Thoracic aorta (tissue), 2 donors: ENCODE results near the gene ACYP1. TPM values are rescaled to one million over a fixed set of nuclear protein-coding genes. Genes with fewer than 3 reads are reported as not detected.

Experiments used
- ATAC-seq: fragments of 150-250 bp; one replicate; pipeline ENCODE4 v1.8.0; 2017; ENCODE audit warnings: low read depth; ENCODE audit not compliant: insufficient number of reproducible peaks, low FRiP score
- DNase-seq: peaks from one replicate; pipeline ENCODE4 v3.0.0-alpha.2; 2020; ENCODE audit warnings: low spot score
- H3K27ac ChIP-seq, 2 donors: fragments of 200-600 bp; sonication (generic); 1 replicate in 1 of 2; 2 replicates in 1 of 2; pipeline ENCODE4 v1.5.1; 2016; ENCODE audit warnings: mild to moderate bottlenecking in 2 of 2, moderate library complexity in 2 of 2
- H3K27me3 ChIP-seq: fragments of 200-600 bp; sonication (generic); replicated peaks from 2 replicates; pipeline ENCODE4 v1.6.0; 2016; ENCODE audit warnings: mild to moderate bottlenecking; ENCODE audit not compliant: insufficient read depth
- H3K36me3 ChIP-seq: fragments of 200-600 bp; sonication (generic); one replicate; pipeline ENCODE4 v1.5.1; 2016
- H3K4me1 ChIP-seq, 2 donors: fragments of 200-600 bp; sonication (generic); 1 replicate in 1 of 2; 2 replicates in 1 of 2; pipeline versions ENCODE4 v1.5.1 to v1.6.0; 2016; ENCODE audit warnings: low read depth in 2 of 2, mild to moderate bottlenecking in 1 of 2; ENCODE audit not compliant: control insufficient read depth in 1 of 2
- H3K4me3 ChIP-seq: fragments of 200-600 bp; sonication (generic); 2 replicates; pipeline ENCODE4 v1.5.1; 2016; ENCODE audit warnings: mild to moderate bottlenecking
- H3K9me3 ChIP-seq: fragments of 200-600 bp; sonication (generic); 2 replicates; pipeline ENCODE4 v1.5.1; 2016
- total RNA-seq, 2 donors: library from RNA; depleted of rRNA; stranded (reverse); fragments of >200 nt; gene quantifications; one replicate each; pipeline versions ENCODE4 v1.1.0 to v1.2.3, GENCODE V29; 2016
- TF ChIP-seq, protein P1 (sequence below): fragments of 200-600 bp; sonication (generic); IDR thresholded peaks from one replicate; pipeline ENCODE4 v1.5.1; 2019; ENCODE audit warnings: antibody characterized with exemption

Gene ACYP1
- total RNA-seq = 1 to 10 TPM; 4.9 to 6.8 TPM

- peak; percentile 70 for DNase-seq
- Histone ChIP-seq H3K27ac (peak within 1 kb of the TSS; percentile 5 to 51), H3K4me3 (peak within 1 kb of the TSS; percentile 86), H3K36me3 (no peaks in the 10 kb centered on the region), H3K27me3 (no peaks in the 10 kb centered on the region), H3K4me1 (peaks cover 3 to 24% of the 10 kb centered on the region in 2 donors), H3K9me3 (no peaks in the 10 kb centered on the region)
- TF ChIP-seq, protein P1, sequence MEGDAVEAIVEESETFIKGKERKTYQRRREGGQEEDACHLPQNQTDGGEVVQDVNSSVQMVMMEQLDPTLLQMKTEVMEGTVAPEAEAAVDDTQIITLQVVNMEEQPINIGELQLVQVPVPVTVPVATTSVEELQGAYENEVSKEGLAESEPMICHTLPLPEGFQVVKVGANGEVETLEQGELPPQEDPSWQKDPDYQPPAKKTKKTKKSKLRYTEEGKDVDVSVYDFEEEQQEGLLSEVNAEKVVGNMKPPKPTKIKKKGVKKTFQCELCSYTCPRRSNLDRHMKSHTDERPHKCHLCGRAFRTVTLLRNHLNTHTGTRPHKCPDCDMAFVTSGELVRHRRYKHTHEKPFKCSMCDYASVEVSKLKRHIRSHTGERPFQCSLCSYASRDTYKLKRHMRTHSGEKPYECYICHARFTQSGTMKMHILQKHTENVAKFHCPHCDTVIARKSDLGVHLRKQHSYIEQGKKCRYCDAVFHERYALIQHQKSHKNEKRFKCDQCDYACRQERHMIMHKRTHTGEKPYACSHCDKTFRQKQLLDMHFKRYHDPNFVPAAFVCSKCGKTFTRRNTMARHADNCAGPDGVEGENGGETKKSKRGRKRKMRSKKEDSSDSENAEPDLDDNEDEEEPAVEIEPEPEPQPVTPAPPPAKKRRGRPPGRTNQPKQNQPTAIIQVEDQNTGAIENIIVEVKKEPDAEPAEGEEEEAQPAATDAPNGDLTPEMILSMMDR = no peak
- ATAC-seq = peak; percentile 77
These were observed at the start of gene ACYP1 for GRCh38 chr14:75063491-75064204. ACYP1 (minus strand) TSS chr14:75064024; CDS start chr14:75063553, 471 bp downstream.

DNA sequence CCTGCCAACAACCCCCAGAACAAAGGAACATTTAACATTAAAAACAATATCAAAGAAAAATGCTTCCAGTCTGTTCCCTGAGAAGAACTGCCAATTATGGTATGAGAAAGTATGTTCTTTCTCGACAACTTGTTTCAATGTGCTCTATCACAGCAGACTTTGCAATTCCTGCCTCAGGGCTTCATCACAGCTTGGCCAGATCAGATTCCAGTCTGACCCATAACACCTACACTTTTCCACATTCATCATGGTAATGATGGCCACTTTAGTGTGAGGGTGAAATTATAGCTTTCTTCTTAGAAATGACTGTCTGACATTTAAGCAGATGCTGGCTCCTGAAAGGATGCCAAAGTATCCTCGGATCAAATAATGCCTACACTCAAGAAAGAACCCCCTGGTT, 46.1 kb upstream of the ACYP1 start:
- Histone ChIP-seq H3K36me3 (peaks cover 60% of the 10 kb centered on the region), H3K4me3 (no peak overlapping the region), H3K9me3 (no peaks in the 10 kb centered on the region), H3K4me1 (no peaks in the 10 kb centered on the region), H3K27ac (no peak overlapping the region), H3K27me3 (no peaks in the 10 kb centered on the region)
- DNase-seq = no peak
- TF ChIP-seq, protein P1 = no peak
- no peak for ATAC-seq

DNA sequence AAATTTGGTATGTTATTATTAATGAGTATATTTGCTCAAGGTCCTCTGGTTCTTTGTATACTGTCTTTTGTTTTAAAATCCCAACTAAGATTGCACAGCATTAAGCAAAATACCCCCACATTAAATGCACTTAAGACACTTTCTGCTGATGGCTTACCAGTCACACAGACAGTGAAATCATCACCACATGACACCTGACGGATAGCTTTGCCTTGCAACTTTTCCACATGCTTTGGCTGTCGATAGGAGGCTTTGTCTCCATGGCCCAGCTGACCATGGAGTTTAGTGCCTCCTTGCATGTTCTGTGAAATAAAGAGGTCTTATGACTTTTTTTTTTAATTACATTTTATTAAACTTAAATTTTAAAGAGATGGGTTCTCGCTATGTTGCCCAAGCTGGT, 43.4 kb upstream of the ACYP1 start:
- Histone ChIP-seq H3K27ac (no peak overlapping the region), H3K4me1 (no peaks in the 10 kb centered on the region), H3K9me3 (no peaks in the 10 kb centered on the region), H3K27me3 (no peaks in the 10 kb centered on the region), H3K4me3 (no peak overlapping the region), H3K36me3 (peaks cover 54% of the 10 kb centered on the region)
- ATAC-seq (no peak), DNase-seq (no peak)
- TF ChIP-seq, protein P1 = no peak

DNA sequence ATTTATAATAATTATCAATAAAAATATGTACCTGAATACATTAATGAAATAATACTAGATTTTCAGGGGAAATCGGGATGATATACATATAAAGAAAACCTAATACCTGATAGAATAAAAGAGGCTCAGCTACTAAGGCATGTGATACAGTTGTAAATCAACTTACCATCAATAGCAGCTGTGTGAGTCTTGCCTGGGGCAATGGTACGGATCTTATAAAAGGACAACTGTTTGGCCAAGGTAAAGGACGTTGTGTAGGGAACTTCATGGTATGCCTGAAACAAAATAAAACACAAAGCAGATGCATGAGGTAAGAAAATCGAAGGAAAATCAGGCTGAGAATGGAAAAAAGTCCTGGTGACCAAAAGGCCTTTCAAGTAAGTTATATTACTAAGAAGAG, 37.7 kb upstream of the ACYP1 start:
- TF ChIP-seq, protein P1 = no peak
- no peaks in the 10 kb centered on the region for H3K4me1 ChIP-seq
- no peaks in the 10 kb centered on the region for H3K27me3 ChIP-seq
- no peaks in the 10 kb centered on the region for H3K9me3 ChIP-seq
- H3K27ac ChIP-seq = no peak overlapping the region
- ATAC-seq (no peak), DNase-seq (no peak)
- H3K36me3 ChIP-seq = peaks cover 76% of the 10 kb centered on the region
- no peak overlapping the region for H3K4me3 ChIP-seq

GRCh38 chr14:75098682-75099081, 34.9 kb upstream of the ACYP1 start:
- Histone ChIP-seq H3K27me3 (no peaks in the 10 kb centered on the region), H3K27ac (no peak overlapping the region), H3K36me3 (peaks cover 74% of the 10 kb centered on the region), H3K4me3 (no peak overlapping the region), H3K9me3 (no peaks in the 10 kb centered on the region), H3K4me1 (no peaks in the 10 kb centered on the region)
- TF ChIP-seq, protein P1 = no peak
- ATAC-seq (no peak), DNase-seq (no peak)
